GM19452 (cell line): ENCODE measurements around the gene E4F1.
"Not testable (repeated sequence)": the region's sequence is repeated elsewhere in the genome, so short reads cannot be mapped to it uniquely, and the experiment has no call there.

ENCODE experiments used
- ATAC-seq: cut with Tn5 transposase; IDR thresholded peaks from one replicate; pipeline ENCODE4 v1.9.1; 2021; ENCODE audit not compliant: unreplicated experiment

The E4F1 gene

GRCh38 chr16:2240331-2240730 lies 16.9 kb downstream of the E4F1 start:
- not testable (repeated sequence) for ATAC-seq

GRCh38 chr16:2242598-2242997 lies 19.2 kb downstream of the E4F1 start:
- ATAC-seq: no peak

- no peak for ATAC-seq
Measured at GRCh38 chr16:2243031-2243528, 19.7 kb downstream of the E4F1 start.

- ATAC-seq: no peak
Measured at GRCh38 chr16:2243781-2244180, 20.4 kb downstream of the E4F1 start.

- no peak for ATAC-seq
Measured at GRCh38 chr16:2244301-2244700, 20.9 kb downstream of the E4F1 start.

GRCh38 chr16:2244926-2245795 lies 21.8 kb downstream of the E4F1 start:
- no peak for ATAC-seq

GRCh38 chr16:2246301-2246885 lies 23.0 kb downstream of the E4F1 start:
- no peak for ATAC-seq

- ATAC-seq: no peak
Measured at GRCh38 chr16:2250652-2251295, 27.4 kb downstream of the E4F1 start.

- ATAC-seq: peak; percentile 80
Measured at GRCh38 chr16:2251296-2252111, 28.1 kb downstream of the E4F1 start, which contains the start of gene ECI1. ECI1 (minus strand) TSS chr16:2251587; CDS start chr16:2251566, 21 bp downstream.

- no peak for ATAC-seq
Measured at GRCh38 chr16:2252806-2253148, 29.4 kb downstream of the E4F1 start.

GRCh38 chr16:2253293-2253692 lies 29.9 kb downstream of the E4F1 start:
- no peak for ATAC-seq

- no peak for ATAC-seq
Measured at GRCh38 chr16:2256531-2257140, 33.2 kb downstream of the E4F1 start.

- ATAC-seq: no peak
Measured at GRCh38 chr16:2257726-2258125, 34.3 kb downstream of the E4F1 start.

- ATAC-seq: not testable (repeated sequence)
Measured at GRCh38 chr16:2258530-2258929, 35.1 kb downstream of the E4F1 start.

GRCh38 chr16:2260250-2260649 lies 36.9 kb downstream of the E4F1 start:
- no peak for ATAC-seq

- not testable (repeated sequence) for ATAC-seq
Measured at GRCh38 chr16:2263026-2263425, 39.6 kb downstream of the E4F1 start.

GRCh38 chr16:2266887-2267286 lies 43.5 kb downstream of the E4F1 start:
- ATAC-seq: not testable (repeated sequence)

- peak; percentile 47 for ATAC-seq
Measured at GRCh38 chr16:2267505-2267912, 44.1 kb downstream of the E4F1 start.

GRCh38 chr16:2267913-2268666 lies 44.7 kb downstream of the E4F1 start, which contains the start of gene RNPS1:
RNPS1 (minus strand) TSS chr16:2268126; CDS start chr16:2264643, 3,483 bp downstream.
- ATAC-seq: peak; percentile 78

- no peak for ATAC-seq
Measured at GRCh38 chr16:2270070-2270462, 46.7 kb downstream of the E4F1 start.
